HG03159 (cell line): ENCODE data around the gene C16orf90.
"Not testable (repeated sequence)": the region's sequence is repeated elsewhere in the genome, so short reads cannot be mapped to it uniquely, and the experiment has no call there.

Experiments used
- ATAC-seq: cut with Tn5 transposase; IDR thresholded peaks from one replicate; pipeline ENCODE4 v1.9.1; 2021; ENCODE audit warnings: mild to moderate bottlenecking, moderate library complexity; ENCODE audit not compliant: unreplicated experiment

The C16orf90 gene

DNA sequence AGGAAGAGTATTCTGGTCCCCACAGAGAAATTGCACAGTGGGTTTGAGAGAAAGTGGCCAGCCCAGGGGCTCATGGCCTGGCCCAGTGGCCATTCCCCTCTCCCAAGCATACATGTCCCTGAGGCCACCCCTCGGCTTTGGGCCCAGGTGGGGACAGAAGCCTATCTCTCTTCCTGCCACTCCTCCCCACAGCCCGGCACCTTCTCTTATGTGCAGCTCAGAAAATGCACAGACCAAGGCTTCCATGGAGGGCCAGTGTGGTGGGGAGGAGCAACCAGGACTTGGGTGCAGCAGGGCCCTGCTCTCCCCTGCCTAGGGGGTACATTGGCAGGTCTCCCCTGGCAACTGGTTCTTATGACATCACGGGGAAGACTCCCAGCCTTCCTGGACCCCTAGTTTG lies at the start of gene C16orf90:
Gene C16orf90 (minus strand): TSS at position 314 of the 400 bp plus-strand sequence. CDS start 68 bp downstream, at position 246.
- ATAC-seq: no peak

GRCh38 chr16:3542601-3543373 lies 47.5 kb upstream of the C16orf90 start:
- ATAC-seq: no peak

DNA sequence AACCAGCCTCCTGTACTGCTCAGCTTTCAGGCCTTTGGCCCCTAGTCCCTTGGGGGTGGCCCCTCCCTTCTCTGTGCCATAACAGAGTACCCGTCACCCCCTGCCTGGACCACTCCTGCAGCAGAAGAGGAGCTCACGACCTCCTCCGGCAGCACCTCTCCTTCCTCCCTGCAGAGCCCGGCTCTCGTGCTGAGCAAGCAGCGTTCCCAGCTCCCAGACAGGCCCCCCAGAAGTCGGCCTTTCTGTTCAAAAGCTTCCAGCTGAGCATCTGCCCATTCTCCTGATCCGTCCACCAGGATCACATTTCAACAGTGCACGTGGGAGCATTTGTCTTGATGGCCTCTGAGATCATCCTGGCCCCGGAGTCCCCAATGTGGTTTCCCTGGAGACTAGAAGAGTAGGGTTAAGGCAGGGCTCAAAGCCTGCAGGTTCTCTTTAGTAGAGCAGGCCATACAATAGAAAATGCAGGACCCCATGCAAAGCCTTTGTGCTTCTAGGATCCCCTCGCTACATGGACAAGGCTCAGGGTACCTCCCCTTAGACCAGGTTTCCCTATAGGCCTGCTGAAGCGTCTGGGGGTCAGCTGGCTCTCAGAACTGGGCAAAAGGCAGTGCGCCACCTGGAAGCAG lies 46.4 kb upstream of the C16orf90 start:
- ATAC-seq: no peak

GRCh38 chr16:3538222-3538621 lies 42.9 kb upstream of the C16orf90 start:
- no peak for ATAC-seq

- ATAC-seq: no peak
These were observed 41.6 kb upstream of the C16orf90 start for GRCh38 chr16:3536851-3537250.

DNA sequence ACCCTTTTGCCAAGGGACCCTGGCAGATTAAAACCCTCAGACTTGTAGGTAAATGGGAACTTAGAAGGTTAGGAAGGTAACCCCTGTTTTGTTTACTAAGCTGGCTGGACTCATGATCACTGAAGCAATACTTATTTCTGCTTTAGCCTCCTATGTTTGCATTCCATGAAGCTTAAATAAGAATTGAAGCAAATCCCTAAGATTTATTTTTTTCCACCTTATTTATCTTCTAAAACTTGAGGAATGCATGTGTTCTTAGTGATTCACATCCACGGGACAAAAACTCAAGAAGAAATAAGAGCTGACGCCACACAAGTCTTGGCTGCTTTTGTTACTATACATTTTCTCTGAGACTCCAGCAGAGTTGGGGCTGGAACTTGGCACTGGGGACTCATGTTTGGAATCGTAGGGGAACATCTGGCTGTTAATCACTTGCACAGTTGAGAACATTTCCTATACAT lies 41.0 kb upstream of the C16orf90 start:
- no peak for ATAC-seq

- ATAC-seq: no peak
These were observed 38.8 kb upstream of the C16orf90 start for GRCh38 chr16:3534126-3534525.

DNA sequence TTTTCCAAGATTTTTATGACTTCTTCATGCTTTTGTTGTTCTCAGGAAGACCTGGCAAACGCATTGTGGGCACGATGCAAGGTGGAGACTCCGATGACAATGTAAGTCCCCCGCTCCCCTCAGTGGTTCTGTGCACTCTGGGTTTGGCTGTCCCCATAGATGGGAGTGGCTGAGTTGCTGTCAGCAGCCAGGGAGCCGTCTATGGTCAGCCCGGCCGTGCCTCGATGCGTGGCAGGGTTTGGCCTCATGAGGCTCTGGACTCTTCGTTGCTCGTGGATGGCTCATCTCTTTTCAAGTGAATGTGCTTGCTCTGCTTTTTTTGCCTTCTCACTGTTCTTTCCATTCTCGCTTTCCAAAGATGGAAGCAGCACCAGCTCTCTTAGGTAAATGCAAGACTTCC lies 37.5 kb upstream of the C16orf90 start:
- no peak for ATAC-seq

- no peak for ATAC-seq
These were observed 35.2 kb upstream of the C16orf90 start for GRCh38 chr16:3530371-3530914.

DNA sequence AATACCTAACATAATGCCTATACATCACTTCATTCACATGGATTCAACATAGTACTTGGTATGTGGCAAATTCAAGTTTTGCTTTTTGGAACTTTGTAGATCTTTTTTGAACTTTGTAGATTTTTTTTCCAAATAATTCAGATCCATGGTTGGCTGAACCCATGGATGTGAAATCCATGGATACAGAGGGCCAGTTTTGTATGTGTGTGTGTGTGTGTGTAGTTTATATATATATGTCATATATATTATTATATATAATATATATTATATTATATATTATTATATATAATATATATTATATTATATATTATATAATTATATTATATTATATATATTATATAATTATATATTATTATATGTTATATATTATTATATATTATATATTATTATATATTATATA lies 33.9 kb upstream of the C16orf90 start:
- ATAC-seq: no peak

GRCh38 chr16:3528406-3528805 lies 33.1 kb upstream of the C16orf90 start:
- no peak for ATAC-seq

- not testable (repeated sequence) for ATAC-seq
These were observed 32.0 kb upstream of the C16orf90 start for GRCh38 chr16:3527216-3527829.

DNA sequence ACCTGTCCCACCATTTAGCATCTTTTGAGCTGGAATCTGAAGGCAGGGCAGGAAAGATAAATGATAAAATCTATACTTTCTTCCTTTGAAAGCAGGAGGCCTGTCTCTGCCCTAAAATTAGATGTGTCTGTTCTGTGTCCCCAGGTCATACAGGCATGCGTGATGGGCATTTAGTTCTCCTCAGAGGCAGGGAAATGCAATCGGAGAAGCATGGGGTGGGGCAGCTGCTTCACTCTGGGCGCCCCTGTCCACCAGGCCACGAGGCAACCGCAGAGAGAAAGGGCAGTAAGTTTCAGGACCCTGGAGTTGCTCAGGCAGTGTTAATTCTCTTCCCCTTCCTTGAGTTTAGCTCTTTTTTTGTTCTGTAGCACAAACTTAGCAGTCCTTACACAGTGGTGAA lies 30.7 kb upstream of the C16orf90 start:
- ATAC-seq: no peak

DNA sequence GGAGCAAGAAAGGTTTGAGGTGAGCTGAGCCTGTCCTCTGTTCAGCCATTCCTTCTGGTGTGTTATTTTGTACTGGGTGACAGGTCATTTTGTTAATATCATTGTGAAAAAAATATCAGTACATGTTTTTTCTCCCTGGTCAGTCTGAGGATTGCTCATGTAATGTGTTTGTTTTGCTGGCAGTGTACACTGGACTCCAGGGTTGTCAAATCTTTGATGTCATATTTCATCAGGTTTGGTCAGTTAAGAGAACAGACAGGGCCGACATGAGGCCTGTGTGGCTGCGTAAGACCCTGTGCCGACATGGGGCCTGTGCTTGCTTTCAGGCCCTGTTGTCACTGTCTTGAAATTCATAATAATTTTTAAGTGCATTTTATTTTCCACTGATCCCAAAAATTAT lies 28.0 kb upstream of the C16orf90 start:
- no peak for ATAC-seq

GRCh38 chr16:3520841-3521240 lies 25.6 kb upstream of the C16orf90 start:
- ATAC-seq: no peak

DNA sequence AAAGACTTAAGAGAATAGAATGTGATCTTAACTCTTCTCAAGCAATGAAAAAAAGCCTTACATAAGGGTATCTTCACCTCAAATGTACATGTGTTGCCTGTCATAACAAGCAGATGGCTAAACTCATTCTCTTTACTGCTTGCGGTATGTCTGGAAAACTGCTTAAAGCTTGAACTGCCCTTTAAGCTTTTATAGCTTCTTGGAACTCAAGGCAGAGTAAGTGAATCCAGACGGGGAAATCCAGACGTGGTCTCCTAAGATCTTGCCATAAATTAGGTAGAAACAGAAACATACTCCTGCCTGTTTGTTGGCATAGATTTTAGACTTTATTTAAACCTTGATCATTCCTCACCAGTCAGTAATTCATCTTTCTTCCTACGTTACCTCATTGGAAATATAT lies 25.1 kb upstream of the C16orf90 start:
- no peak for ATAC-seq

DNA sequence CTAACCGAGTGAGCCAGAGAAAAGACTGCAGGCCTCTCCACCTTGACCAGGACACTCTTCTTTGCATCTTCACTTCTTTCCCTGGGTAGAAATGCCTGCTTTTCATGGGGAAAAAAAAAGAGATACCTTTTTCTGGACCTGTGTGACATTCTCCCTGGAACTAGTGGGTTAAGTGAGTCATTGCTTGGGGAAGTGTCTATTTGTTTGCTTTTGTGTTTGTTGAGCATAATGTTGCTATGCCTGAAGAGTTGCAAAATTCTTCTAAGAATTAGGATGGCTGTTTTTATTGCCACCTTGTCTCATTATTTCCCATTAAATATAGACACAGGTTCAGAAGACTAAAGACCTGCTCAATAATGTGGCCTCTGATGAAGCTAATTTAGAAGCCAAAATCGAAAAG lies 24.3 kb upstream of the C16orf90 start:
- no peak for ATAC-seq

- no peak for ATAC-seq
These were observed 23.7 kb upstream of the C16orf90 start for GRCh38 chr16:3518986-3519348.

DNA sequence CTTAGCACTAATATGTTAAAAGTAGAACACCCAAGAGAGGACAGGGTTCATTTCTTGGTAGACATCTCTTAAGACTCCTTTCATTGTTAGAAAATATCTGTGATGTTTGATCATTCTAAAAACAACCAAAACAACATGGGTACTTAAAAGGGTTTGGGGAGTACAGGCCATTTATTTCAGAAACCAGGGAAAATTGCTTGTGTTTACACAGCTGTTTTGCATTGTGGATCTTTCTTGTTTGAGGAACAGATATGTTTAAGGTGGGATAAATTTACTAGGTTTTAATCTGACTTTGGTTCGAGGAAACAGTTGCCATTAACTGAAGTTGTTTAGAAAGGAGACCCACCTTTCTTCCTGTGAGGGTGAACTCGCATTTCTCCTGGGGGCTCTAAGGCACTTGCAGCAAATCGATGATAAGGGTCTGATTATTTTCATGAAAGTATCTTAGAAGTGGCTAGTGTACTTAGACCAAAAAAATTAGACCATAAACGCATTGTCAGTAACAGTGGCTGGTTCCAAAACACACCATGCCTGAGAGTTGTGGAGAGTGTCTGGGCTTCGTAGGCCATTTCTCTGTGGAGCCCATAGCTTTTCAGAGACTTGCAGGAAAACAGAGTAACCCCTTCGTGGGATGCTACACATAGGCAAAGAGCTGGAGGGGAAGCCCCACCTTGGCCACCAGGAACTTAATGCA lies 23.1 kb upstream of the C16orf90 start:
- no peak for ATAC-seq

- no peak for ATAC-seq
These were observed 20.6 kb upstream of the C16orf90 start for GRCh38 chr16:3515897-3516296.

DNA sequence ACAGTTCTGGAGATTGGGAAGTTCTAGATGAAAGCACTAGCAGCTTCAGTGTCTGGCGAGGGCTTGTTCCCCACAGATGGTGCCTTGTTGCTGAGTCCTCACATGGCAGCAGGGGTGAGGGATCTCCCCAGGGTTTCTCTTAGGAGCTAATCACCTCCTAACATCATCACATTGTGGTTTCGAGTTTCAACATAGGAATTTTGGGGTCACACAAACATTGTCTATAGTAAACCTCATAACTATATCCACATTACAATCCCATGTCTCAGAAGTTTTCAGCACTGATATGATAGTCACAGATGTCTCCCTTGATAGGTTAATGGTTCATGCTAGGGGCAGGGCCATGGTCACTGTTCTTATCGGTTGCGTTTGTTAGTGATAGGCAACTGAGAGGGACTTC lies 19.3 kb upstream of the C16orf90 start:
- no peak for ATAC-seq
